ENCODE measurements around the gene SFMBT1.

The SFMBT1 gene

GRCh38 chr3:52915294-52915693 is 130.6 kb downstream of the SFMBT1 start:
- no peak for TF ChIP-seq CTCF (conservative IDR thresholded peaks at IDR 0.05; ENCODE audit: low read length)
- TF ChIP-seq EZH2phosphoT487 (IDR thresholded peaks at IDR 0.05; ENCODE audit: borderline replicate concordance): no peak
- Histone ChIP-seq H3K79me2 (ENCODE audit: insufficient read depth, low read length) (no peaks in the 10 kb centered on the region), H3F3A (ENCODE audit: low read depth) (no peaks in the 10 kb centered on the region), H4K20me1 (ENCODE audit: insufficient read depth, low read length, poor library complexity, severe bottlenecking) (no peaks in the 10 kb centered on the region), H3K27me3 (ENCODE audit: insufficient read depth, low read length, poor library complexity, severe bottlenecking) (no peaks in the 10 kb centered on the region), H3K4me2 (ENCODE audit: low read depth, low read length, poor library complexity, severe bottlenecking) (no peak overlapping the region), H2AFZ (ENCODE audit: low read length) (no peak overlapping the region), H3K9ac (ENCODE audit: low read depth, low read length, poor library complexity, severe bottlenecking) (no peak overlapping the region), H3K9me2 (replicated peaks; ENCODE audit: low read depth, low read length) (no peaks in the 10 kb centered on the region), H3K36me3 (ENCODE audit: insufficient read depth, low read length) (peaks cover 28% of the 10 kb centered on the region; the same call in 1 of the 2 replicates), H3K9me3 (ENCODE audit: insufficient read depth, low read depth, low read length) (no peaks in the 10 kb centered on the region), H3K4me3 (ENCODE audit: low read length, poor library complexity, severe bottlenecking) (no peak overlapping the region), H3K4me1 (ENCODE audit: insufficient read depth, low read length, poor library complexity, severe bottlenecking) (no peaks in the 10 kb centered on the region)

GRCh38 chr3:52912885-52913731 is 132.8 kb downstream of the SFMBT1 start:
- Histone ChIP-seq H3K9me3 (ENCODE audit: insufficient read depth, low read depth, low read length) (no peaks in the 10 kb centered on the region), H3K4me3 (ENCODE audit: low read length, poor library complexity, severe bottlenecking) (no peak overlapping the region), H3K79me2 (ENCODE audit: insufficient read depth, low read length) (no peaks in the 10 kb centered on the region), H3F3A (ENCODE audit: low read depth) (no peaks in the 10 kb centered on the region), H3K9me2 (replicated peaks; ENCODE audit: low read depth, low read length) (no peaks in the 10 kb centered on the region), H3K9ac (ENCODE audit: low read depth, low read length, poor library complexity, severe bottlenecking) (no peak overlapping the region), H2AFZ (ENCODE audit: low read length) (no peak overlapping the region), H3K36me3 (ENCODE audit: insufficient read depth, low read length) (peaks cover 26% of the 10 kb centered on the region; the same call in 1 of the 2 replicates), H3K4me2 (ENCODE audit: low read depth, low read length, poor library complexity, severe bottlenecking) (no peak overlapping the region), H4K20me1 (ENCODE audit: insufficient read depth, low read length, poor library complexity, severe bottlenecking) (no peaks in the 10 kb centered on the region), H3K27me3 (ENCODE audit: insufficient read depth, low read length, poor library complexity, severe bottlenecking) (no peaks in the 10 kb centered on the region), H3K4me1 (ENCODE audit: insufficient read depth, low read length, poor library complexity, severe bottlenecking) (no peaks in the 10 kb centered on the region)
- TF ChIP-seq CTCF (conservative IDR thresholded peaks at IDR 0.05; ENCODE audit: low read length) (no peak), EZH2phosphoT487 (IDR thresholded peaks at IDR 0.05; ENCODE audit: borderline replicate concordance) (no peak)

- H3K27me3 ChIP-seq (ENCODE audit: insufficient read depth, low read length, poor library complexity, severe bottlenecking): no peaks in the 10 kb centered on the region
- no peaks in the 10 kb centered on the region for H4K20me1 ChIP-seq (ENCODE audit: insufficient read depth, low read length, poor library complexity, severe bottlenecking)
- TF ChIP-seq CTCF (conservative IDR thresholded peaks at IDR 0.05; ENCODE audit: low read length) (no peak), EZH2phosphoT487 (IDR thresholded peaks at IDR 0.05; ENCODE audit: borderline replicate concordance) (no peak)
- no peaks in the 10 kb centered on the region for H3F3A ChIP-seq (ENCODE audit: low read depth)
- no peak overlapping the region for H3K4me2 ChIP-seq (ENCODE audit: low read depth, low read length, poor library complexity, severe bottlenecking)
- H3K79me2 ChIP-seq (ENCODE audit: insufficient read depth, low read length): no peaks in the 10 kb centered on the region
- H3K9ac ChIP-seq (ENCODE audit: low read depth, low read length, poor library complexity, severe bottlenecking): no peak overlapping the region
- H3K9me3 ChIP-seq (ENCODE audit: insufficient read depth, low read depth, low read length): no peaks in the 10 kb centered on the region
- H3K4me3 ChIP-seq (ENCODE audit: low read length, poor library complexity, severe bottlenecking): no peak overlapping the region
- H3K4me1 ChIP-seq (ENCODE audit: insufficient read depth, low read length, poor library complexity, severe bottlenecking): no peaks in the 10 kb centered on the region
- H2AFZ ChIP-seq (ENCODE audit: low read length): no peak overlapping the region
- H3K36me3 ChIP-seq (ENCODE audit: insufficient read depth, low read length): peaks cover 31% of the 10 kb centered on the region; the same call in 1 of the 2 replicates
- H3K9me2 ChIP-seq (replicated peaks; ENCODE audit: low read depth, low read length): no peaks in the 10 kb centered on the region
Observed at GRCh38 chr3:52910823-52911222, 135.1 kb downstream of the SFMBT1 start.
